Cardiac muscle cell (in vitro differentiated cells and primary cell): ENCODE measurements around the gene UBA7. TPM values are rescaled to one million over a fixed set of nuclear protein-coding genes. Genes with fewer than 3 reads are reported as not detected.
A peak's percentile ranks its signal among the peaks of the same experiment; 100 is the strongest.

Experiments used
- DNase-seq, 2 donors: peaks; one replicate each; pipeline versions ENCODE4 v3.0.0 to v3.0.0-alpha.2; 2010 to 2017; ENCODE audit warnings: low read depth in 1 of 2, low spot score in 1 of 2
- H3K27ac ChIP-seq: fragments of 200-600 bp; sonication (generic); 2 replicates; pipeline ENCODE4 v1.5.1; 2016
- H3K27me3 ChIP-seq: fragments of 200-600 bp; sonication (generic); 2 replicates; pipeline ENCODE4 v1.6.0; 2016; ENCODE audit warnings: control low read depth
- H3K36me3 ChIP-seq: fragments of 200-600 bp; sonication (generic); 2 replicates; pipeline ENCODE4 v1.5.1; 2016; ENCODE audit warnings: control low read depth
- H3K4me1 ChIP-seq: fragments of 200-600 bp; sonication (generic); 2 replicates; pipeline ENCODE4 v1.8.1; 2017; ENCODE audit warnings: low read depth, mild to moderate bottlenecking, mixed run types
- H3K4me3 ChIP-seq: fragments of 200-600 bp; sonication (generic); 2 replicates; pipeline ENCODE4 v1.5.1; 2016; ENCODE audit warnings: mild to moderate bottlenecking
- H3K9me3 ChIP-seq: fragments of 200-600 bp; sonication (generic); 2 replicates; pipeline ENCODE4 v1.5.1; 2017; ENCODE audit warnings: low read depth, mild to moderate bottlenecking, control low read depth
- polyA plus RNA-seq: library from polyadenylated mRNA; unstranded; fragments of >200 nt; fragmentation: Nextera tagmentation; extraction: Ambion mirVana; gene quantifications from 2 replicates; pipeline ENCODE4 v1.2.1, GENCODE V29; 2016
- total RNA-seq: library from RNA; depleted of rRNA; stranded (reverse); fragments of >200 nt; gene quantifications from 2 replicates; pipeline ENCODE4 v1.2.3, GENCODE V29; 2016
- TF ChIP-seq, protein P1 (sequence below): IDR thresholded peaks from 2 replicates; pipeline ENCODE4 v1.5.1; 2012; ENCODE audit warnings: low read depth, mild to moderate bottlenecking, low read length

Gene UBA7
- total and polyA plus RNA-seq, 2 experiments from 2014 or later: 1.8 to 5.4 TPM

GRCh38 chr3:49844464-49845183 is 30.9 kb upstream of the UBA7 start:
- no peak for DNase-seq
- no peak overlapping the region for H3K4me3 ChIP-seq
- TF ChIP-seq, protein P1, sequence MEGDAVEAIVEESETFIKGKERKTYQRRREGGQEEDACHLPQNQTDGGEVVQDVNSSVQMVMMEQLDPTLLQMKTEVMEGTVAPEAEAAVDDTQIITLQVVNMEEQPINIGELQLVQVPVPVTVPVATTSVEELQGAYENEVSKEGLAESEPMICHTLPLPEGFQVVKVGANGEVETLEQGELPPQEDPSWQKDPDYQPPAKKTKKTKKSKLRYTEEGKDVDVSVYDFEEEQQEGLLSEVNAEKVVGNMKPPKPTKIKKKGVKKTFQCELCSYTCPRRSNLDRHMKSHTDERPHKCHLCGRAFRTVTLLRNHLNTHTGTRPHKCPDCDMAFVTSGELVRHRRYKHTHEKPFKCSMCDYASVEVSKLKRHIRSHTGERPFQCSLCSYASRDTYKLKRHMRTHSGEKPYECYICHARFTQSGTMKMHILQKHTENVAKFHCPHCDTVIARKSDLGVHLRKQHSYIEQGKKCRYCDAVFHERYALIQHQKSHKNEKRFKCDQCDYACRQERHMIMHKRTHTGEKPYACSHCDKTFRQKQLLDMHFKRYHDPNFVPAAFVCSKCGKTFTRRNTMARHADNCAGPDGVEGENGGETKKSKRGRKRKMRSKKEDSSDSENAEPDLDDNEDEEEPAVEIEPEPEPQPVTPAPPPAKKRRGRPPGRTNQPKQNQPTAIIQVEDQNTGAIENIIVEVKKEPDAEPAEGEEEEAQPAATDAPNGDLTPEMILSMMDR: no peak
- H3K27me3 ChIP-seq: no peaks in the 10 kb centered on the region
- H3K27ac ChIP-seq: no peak overlapping the region
- H3K9me3 ChIP-seq: no peaks in the 10 kb centered on the region
- H3K36me3 ChIP-seq: no peaks in the 10 kb centered on the region
- H3K4me1 ChIP-seq: no peaks in the 10 kb centered on the region

DNA sequence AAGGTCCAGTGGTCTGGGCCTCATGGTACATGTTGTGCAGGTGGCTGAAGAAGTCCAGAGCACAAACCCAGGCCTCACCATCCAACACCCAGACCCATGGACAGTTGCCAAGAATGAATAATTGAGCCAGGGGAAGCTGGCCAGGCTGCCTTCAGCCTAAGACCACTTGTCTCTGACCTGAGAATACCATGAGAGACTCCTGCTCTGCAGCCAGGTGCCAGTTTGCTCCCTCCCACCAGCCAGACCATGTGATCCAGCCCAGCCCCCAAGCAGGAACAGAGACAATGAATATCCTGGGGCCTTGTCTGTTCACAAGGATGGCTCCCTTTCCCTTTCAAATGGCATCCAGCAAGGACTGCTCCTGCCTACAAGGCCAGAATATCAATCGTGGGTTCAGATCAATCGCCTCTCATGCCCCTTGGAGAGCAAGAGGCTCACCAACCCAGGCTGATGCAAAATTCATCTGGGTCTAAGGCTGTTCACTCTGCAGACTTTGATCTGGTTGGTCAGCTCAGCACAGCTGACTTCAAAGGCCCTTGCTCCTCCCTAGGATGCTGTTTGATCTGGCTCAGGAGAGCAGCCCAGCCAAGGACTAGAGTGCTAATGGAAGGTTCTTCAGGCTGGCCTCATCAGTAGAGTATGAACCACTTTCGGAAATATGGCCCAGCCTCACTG is 29.2 kb upstream of the UBA7 start:
- no peak overlapping the region for H3K4me3 ChIP-seq
- no peaks in the 10 kb centered on the region for H3K36me3 ChIP-seq
- TF ChIP-seq, protein P1: no peak
- no peak for DNase-seq
- H3K27ac ChIP-seq: no peak overlapping the region
- no peaks in the 10 kb centered on the region for H3K4me1 ChIP-seq
- no peaks in the 10 kb centered on the region for H3K27me3 ChIP-seq
- no peaks in the 10 kb centered on the region for H3K9me3 ChIP-seq

GRCh38 chr3:49841806-49842205 is 28.1 kb upstream of the UBA7 start:
- no peaks in the 10 kb centered on the region for H3K36me3 ChIP-seq
- H3K4me3 ChIP-seq: no peak overlapping the region
- no peak overlapping the region for H3K27ac ChIP-seq
- no peaks in the 10 kb centered on the region for H3K9me3 ChIP-seq
- no peaks in the 10 kb centered on the region for H3K27me3 ChIP-seq
- no peaks in the 10 kb centered on the region for H3K4me1 ChIP-seq
- TF ChIP-seq, protein P1: no peak
- no peak for DNase-seq

DNA sequence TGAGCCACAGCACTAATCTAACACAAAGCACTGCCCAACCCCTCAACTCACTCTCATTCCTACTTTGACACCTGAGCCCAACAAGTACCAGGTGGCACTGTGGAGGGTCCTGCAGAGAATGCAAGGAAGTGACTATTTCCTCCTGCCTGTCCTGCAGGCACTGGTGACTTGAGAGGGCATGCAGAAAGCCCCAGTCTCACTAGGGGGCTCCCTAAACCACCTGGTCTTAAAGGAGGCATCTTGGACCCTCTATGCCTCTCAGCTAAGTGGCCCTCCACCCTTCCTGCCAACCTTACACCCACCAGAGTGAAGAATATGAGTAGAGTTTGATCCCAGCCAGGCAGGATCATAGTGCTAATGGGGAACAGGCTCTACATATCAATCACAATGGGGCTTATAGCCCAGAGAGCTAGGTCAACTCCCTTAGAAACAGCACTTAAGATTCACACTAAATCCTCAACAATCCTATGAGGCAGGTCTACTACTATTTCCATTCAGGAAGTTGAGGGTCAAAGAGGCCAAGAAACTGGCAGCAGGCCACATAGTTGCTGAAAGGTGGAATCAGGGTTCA is 27.5 kb upstream of the UBA7 start:
- no peak overlapping the region for H3K4me3 ChIP-seq
- no peaks in the 10 kb centered on the region for H3K27me3 ChIP-seq
- peak; percentile 30 to 49 for DNase-seq
- H3K36me3 ChIP-seq: no peaks in the 10 kb centered on the region
- H3K27ac ChIP-seq: no peak overlapping the region
- H3K9me3 ChIP-seq: no peaks in the 10 kb centered on the region
- TF ChIP-seq, protein P1: peak; percentile 48
- H3K4me1 ChIP-seq: no peaks in the 10 kb centered on the region

DNA sequence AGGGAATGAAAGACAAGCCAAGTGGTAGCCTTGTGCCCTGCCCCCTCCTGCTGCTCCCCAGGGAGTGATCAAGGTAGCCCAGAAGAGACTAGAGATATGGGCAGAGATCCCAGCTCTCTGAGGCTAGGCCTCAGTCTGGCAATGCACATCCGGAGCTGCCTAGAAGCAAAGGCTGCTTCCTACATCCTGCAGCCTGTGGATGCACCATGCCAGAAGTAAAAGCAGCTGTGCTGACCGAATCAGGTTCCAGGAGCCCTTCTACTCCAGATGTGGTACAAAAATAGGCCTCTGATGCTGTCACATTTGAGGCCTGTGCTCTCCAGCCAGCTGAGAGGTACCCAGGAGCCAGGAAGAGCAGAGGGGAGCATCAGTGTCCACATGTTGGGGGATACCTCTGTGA is 26.6 kb upstream of the UBA7 start:
- DNase-seq: peak in 1 of 2 donors; percentile 11
- Histone ChIP-seq H3K4me1 (no peaks in the 10 kb centered on the region), H3K9me3 (no peaks in the 10 kb centered on the region), H3K27ac (no peak overlapping the region), H3K27me3 (no peaks in the 10 kb centered on the region), H3K4me3 (no peak overlapping the region), H3K36me3 (no peaks in the 10 kb centered on the region)
- TF ChIP-seq, protein P1: no peak
